ENCODE measurements around the gene IP6K1. TPM values are rescaled to one million over a fixed set of nuclear protein-coding genes. Genes with fewer than 3 reads are reported as not detected.

IP6K1 gene
- total RNA-seq (2013; cell fraction: nucleolus; rRNA removed): 59.2 and 67.7 TPM in 2 replicates
- 13.4 and 16.0 TPM in 2 replicates for total RNA-seq (2014; rRNA removed)
- total RNA-seq (2014; rRNA removed; fragmentation: Illumina TruSeq; extraction: Trizol): 9.9 and 10.6 TPM in 2 replicates
- 28.6 and 29.8 TPM in 2 replicates for total RNA-seq (2021)
- 7.5 TPM for polyA plus RNA-seq (2011; ENCODE audit: low read depth)
- 13.6 and 30.6 TPM in 2 replicates for polyA plus RNA-seq (2011; rRNA removed)
- polyA plus RNA-seq (2011; cell fraction: cytosol; rRNA removed): 22.1 and 29.5 TPM in 2 replicates
- 37.3 and 43.6 TPM in 2 replicates for polyA plus RNA-seq (2011; cell fraction: nucleus; rRNA removed)
- 11.8 TPM in 2 replicates for polyA plus RNA-seq (2012)
- polyA plus RNA-seq (2014; fragmentation: Illumina TruSeq; extraction: Trizol): 10.0 and 15.1 TPM in 2 replicates
- 1 to 10 TPM; 1.3 to 2.0 TPM for polyA plus RNA-seq (2014; fragmentation: Nextera tagmentation; extraction: Ambion mirVana)
- polyA plus RNA-seq (2014; rRNA removed): 22.9 and 25.0 TPM in 2 replicates
- polyA plus RNA-seq (2016; fragmentation: Nextera tagmentation; extraction: Ambion mirVana): 10 to 100 TPM; 20.4 to 21.7 TPM
- 47.1 and 58.7 TPM in 2 replicates for polyA minus RNA-seq (2011; rRNA and poly(A)+ RNA removed)
- polyA minus RNA-seq (2011; cell fraction: cytosol; rRNA and poly(A)+ RNA removed): 14.8 and 19.0 TPM in 2 replicates
- polyA minus RNA-seq (2011; cell fraction: nucleus; rRNA and poly(A)+ RNA removed): 8.8 and 19.5 TPM in 2 replicates
- percentile 75 among the genes with signal in this experiment for Bru-seq, nascent RNA
- percentile 79 among the genes with signal in this experiment for BruChase-seq, experiment 1, labeled RNA remaining after a 6-hour chase
- BruChase-seq, experiment 2, labeled RNA remaining after a 2-hour chase: percentile 81 among the genes with signal in this experiment
- long read RNA-seq, experiment 1, full-length matches to known transcripts: 4 of 8 reads
- long read RNA-seq, experiment 1, partial matches to known transcripts: 1 of 8 reads
- long read RNA-seq, experiment 1, other reads (novel, unspliced or antisense): 3 of 8 reads
- long read RNA-seq, experiment 2, partial matches to known transcripts: 1 of 2 reads
- long read RNA-seq, experiment 2, other reads (novel, unspliced or antisense): 1 of 2 reads

DNA sequence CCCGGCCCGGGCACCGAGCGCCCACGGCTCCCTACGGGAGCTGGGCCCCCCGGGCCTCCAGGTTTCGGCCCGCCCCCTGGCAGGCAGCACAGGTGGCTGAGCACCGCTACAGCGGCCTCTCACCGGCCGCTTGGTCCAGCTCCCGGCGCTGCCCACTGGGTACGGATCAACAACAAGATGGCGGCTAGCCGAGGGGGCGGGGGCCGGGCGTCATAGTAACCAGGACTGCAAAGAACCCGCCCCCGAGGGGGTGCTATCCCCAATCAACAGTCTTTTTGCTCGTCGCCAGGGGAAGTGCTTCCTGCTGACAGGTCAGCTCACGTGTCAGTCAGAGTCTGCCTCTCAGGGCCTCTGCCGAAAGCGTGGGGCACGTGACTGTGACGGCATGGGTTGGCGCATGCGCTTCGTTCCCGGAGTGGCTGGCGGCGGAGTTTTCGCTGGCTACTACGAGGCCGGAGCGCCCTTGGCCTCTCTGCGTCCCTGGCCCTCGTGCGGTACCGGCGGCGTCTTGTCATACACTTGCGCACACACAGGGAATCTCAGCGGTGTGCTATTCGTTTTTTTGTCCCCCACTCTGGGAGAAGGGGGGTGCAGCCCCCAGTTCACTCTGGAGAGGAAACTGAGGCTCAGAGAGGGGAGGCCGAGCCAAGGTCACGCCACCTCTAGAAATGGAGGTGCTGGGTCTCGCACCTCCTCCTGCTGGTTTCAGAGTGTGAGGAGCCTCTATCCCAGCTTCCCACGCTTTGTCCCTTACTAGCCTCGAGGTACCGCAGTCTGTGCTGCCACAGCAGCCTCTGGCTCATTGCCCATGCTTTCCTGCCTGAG is at the start of gene IP6K1:
Gene IP6K1, minus strand, starts transcription at position 186 of the 825 bp plus-strand sequence. CDS start 38,502 bp downstream, outside the sequence.
- SMC1A ChIA-PET (ENCODE audit: uncharacterized antibody, unreplicated experiment): interaction anchor here (0.6 to 1.3 kb wide), 2 partner anchors 13 to 20 kb away, joined by 3 read pairs; partner anchors contain the start of gene CDHR4
- H3K4me2 ChIP-seq (ENCODE audit: control insufficient read depth, insufficient read depth): peak within 1 kb of the TSS; percentile 75
- peak within 1 kb of the TSS; percentile 80 for H2AFZ ChIP-seq (ENCODE audit: control insufficient read depth, low read depth, low read length)
- no peaks in the 10 kb centered on the region for H3K27me3 ChIP-seq (replicated peaks in 1 of 2; ENCODE audit: control insufficient read depth in 2 of 2, insufficient read depth in 2 of 2, low read length in 1 of 2)
- peak; percentile 99 for ATAC-seq
- peak; percentile 99 for DNase-seq (ENCODE audit: low read depth, low spot score)
- H4K20me1 ChIP-seq (ENCODE audit: control insufficient read depth, insufficient read depth): no peaks in the 10 kb centered on the region
- WGBS (ENCODE audit: insufficient coverage, insufficient replicate concordance, low lambda C conversion rate, missing lambda C conversion rate): 2% methylated on average over 49 of the region's 55 CpGs
- POLR2A ChIA-PET: interaction anchor here (0.6 to 3.0 kb wide), 6 partner anchors 17 to 284 kb away, joined by 3 to 15 read pairs (median 3); partner anchors contain the start of genes INKA1 and TRAIP
- no peaks in the 10 kb centered on the region for H3K9me3 ChIP-seq (replicated peaks; ENCODE audit: control insufficient read depth, insufficient read depth, low read length)
- no peaks in the 10 kb centered on the region for H3K36me3 ChIP-seq (ENCODE audit: control insufficient read depth in 2 of 2, insufficient read depth in 2 of 2, low read length in 1 of 2)
- peak; percentile 100 for FAIRE-seq
- H3K4me3 ChIP-seq: peak within 1 kb of the TSS; percentile 96
- peak within 1 kb of the TSS; percentile 87 for H3K9ac ChIP-seq (ENCODE audit: control insufficient read depth, insufficient read depth, low read length)
- in situ Hi-C loops (cut with MboI) (no loop called here), intact Hi-C loops (cut with micrococcal nuclease; ENCODE audit: unreplicated experiment) (loop anchor here (5.0 kb wide), 1 partner anchor 64 kb away; the partner anchor contains the start of gene GMPPB)
- no TSS peak for BruUV-seq (replicated peaks)
- RAD21 ChIA-PET (ENCODE audit: unreplicated experiment): interaction anchor here (0.5 to 2.5 kb wide), 7 partner anchors 17 to 961 kb away, joined by 3 to 14 read pairs (median 4); partner anchors contain the start of genes INKA1 and UBA7
- CTCF ChIA-PET: interaction anchor here (0.5 to 2.0 kb wide), 9 partner anchors 16 to 295 kb away, joined by 3 to 9 read pairs (median 4); partner anchors contain the start of genes INKA1, MON1A and UBA7
- H3K4me1 ChIP-seq (ENCODE audit: control insufficient read depth, insufficient read depth, low read length): peaks cover 9% of the 10 kb centered on the region
- peak within 1 kb of the TSS; percentile 62 for H3K27ac ChIP-seq (ENCODE audit: control insufficient read depth, insufficient read depth)
- H3K79me2 ChIP-seq (ENCODE audit: control insufficient read depth, insufficient read depth, low read length): peaks cover 25% of the 10 kb centered on the region
- TF ChIP-seq SPI1 (IDR thresholded peaks at IDR 0.05; ENCODE audit: borderline replicate concordance, insufficient read depth, low read depth, low read length) (peak; percentile 19; the same call in 1 of the 2 replicates), HSF1 (IDR thresholded peaks at IDR 0.05; ENCODE audit: low read depth, low read length) (no peak), YBX1 (IDR thresholded peaks at IDR 0.05) (no peak), MYC (IDR thresholded peaks at IDR 0.05; ENCODE audit: insufficient read depth, insufficient read length, insufficient replicate concordance, low read length, severe bottlenecking) (no peak), ZZZ3 (IDR thresholded peaks at IDR 0.05; ENCODE audit: control insufficient read depth, insufficient read length, low read depth) (no peak), TBL1XR1 (IDR thresholded peaks at IDR 0.05; ENCODE audit: low read depth, low read length) (no peak), NKRF (conservative IDR thresholded peaks at IDR 0.05) (peak; percentile 85), MTA3 (IDR thresholded peaks at IDR 0.05; ENCODE audit: borderline replicate concordance, low read length) (no peak), GATAD2B (conservative IDR thresholded peaks at IDR 0.05; ENCODE audit: low read depth) (peak; percentile 43), POU2F2 (IDR thresholded peaks at IDR 0.05; ENCODE audit: borderline replicate concordance, low read depth, low read length) (no peak), CBX5 (IDR thresholded peaks at IDR 0.05; ENCODE audit: low read depth) (no peak), JUNB (IDR thresholded peaks at IDR 0.05) (no peak), ZNF622 (IDR thresholded peaks at IDR 0.05) (no peak)
- TF ChIP-seq, protein P1, sequence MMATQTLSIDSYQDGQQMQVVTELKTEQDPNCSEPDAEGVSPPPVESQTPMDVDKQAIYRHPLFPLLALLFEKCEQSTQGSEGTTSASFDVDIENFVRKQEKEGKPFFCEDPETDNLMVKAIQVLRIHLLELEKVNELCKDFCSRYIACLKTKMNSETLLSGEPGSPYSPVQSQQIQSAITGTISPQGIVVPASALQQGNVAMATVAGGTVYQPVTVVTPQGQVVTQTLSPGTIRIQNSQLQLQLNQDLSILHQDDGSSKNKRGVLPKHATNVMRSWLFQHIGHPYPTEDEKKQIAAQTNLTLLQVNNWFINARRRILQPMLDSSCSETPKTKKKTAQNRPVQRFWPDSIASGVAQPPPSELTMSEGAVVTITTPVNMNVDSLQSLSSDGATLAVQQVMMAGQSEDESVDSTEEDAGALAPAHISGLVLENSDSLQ (IDR thresholded peaks at IDR 0.05): peak; percentile 100
